Epithelial cell of esophagus (primary cell): Measurements from ENCODE around the gene ORC5.
A peak's percentile ranks its signal among the peaks of the same experiment; 100 is the strongest.

Experiments
- DNase-seq: peaks from one replicate; pipeline ENCODE4 v3.0.0; 2010; ENCODE audit warnings: low read depth
- H3K4me3 ChIP-seq: 2 replicates; pipeline ENCODE4 v1.5.1; 2011; ENCODE audit warnings: mild to moderate bottlenecking, low read length, control low read depth
- CTCF ChIP-seq: IDR thresholded peaks from 2 replicates; pipeline ENCODE4 v1.5.1; 2011; ENCODE audit warnings: low read depth, mild to moderate bottlenecking, low read length, control low read depth, inconsistent platforms; ENCODE audit not compliant: insufficient read depth; ENCODE audit errors: missing control alignments

Gene ORC5

GRCh38 chr7:104096683-104097082 lies 111.1 kb downstream of the ORC5 start:
- peak; percentile 36 for TF ChIP-seq CTCF
- no peak overlapping the region for H3K4me3 ChIP-seq
- peak; percentile 38 for DNase-seq

- no peak overlapping the region for H3K4me3 ChIP-seq
- DNase-seq = no peak
- no peak for TF ChIP-seq CTCF
Measured at GRCh38 chr7:104093127-104093526, 114.7 kb downstream of the ORC5 start.

GRCh38 chr7:104091242-104091641 lies 116.6 kb downstream of the ORC5 start:
- no peak for TF ChIP-seq CTCF
- H3K4me3 ChIP-seq = no peak overlapping the region
- no peak for DNase-seq

- TF ChIP-seq CTCF = no peak
- no peak for DNase-seq
Measured at GRCh38 chr7:104089612-104090011, 118.2 kb downstream of the ORC5 start.

GRCh38 chr7:104089061-104089460 lies 118.8 kb downstream of the ORC5 start:
- no peak for DNase-seq
- TF ChIP-seq CTCF = no peak
- no peak overlapping the region for H3K4me3 ChIP-seq

More at GRCh38 chr7:104089612-104090011, 118.2 kb downstream of the ORC5 start:
- no peak overlapping the region for H3K4me3 ChIP-seq
